GM12875 (cell line): Measurements from ENCODE around the gene MYO7B.

ENCODE experiments used
- H3K4me3 ChIP-seq: one replicate; pipeline ENCODE4 v1.5.1; 2011; ENCODE audit warnings: low read depth, low read length, control low read depth
- CTCF ChIP-seq: IDR thresholded peaks from 2 replicates; pipeline ENCODE4 v1.5.1; 2011; ENCODE audit warnings: low read depth, mild to moderate bottlenecking, control low read depth, inconsistent platforms, low read length, moderate library complexity, borderline replicate concordance; ENCODE audit not compliant: insufficient read depth

MYO7B gene

GRCh38 chr2:127562936-127563335 is 27.5 kb downstream of the MYO7B start:
- no peak for TF ChIP-seq CTCF
- no peak overlapping the region for H3K4me3 ChIP-seq

DNA sequence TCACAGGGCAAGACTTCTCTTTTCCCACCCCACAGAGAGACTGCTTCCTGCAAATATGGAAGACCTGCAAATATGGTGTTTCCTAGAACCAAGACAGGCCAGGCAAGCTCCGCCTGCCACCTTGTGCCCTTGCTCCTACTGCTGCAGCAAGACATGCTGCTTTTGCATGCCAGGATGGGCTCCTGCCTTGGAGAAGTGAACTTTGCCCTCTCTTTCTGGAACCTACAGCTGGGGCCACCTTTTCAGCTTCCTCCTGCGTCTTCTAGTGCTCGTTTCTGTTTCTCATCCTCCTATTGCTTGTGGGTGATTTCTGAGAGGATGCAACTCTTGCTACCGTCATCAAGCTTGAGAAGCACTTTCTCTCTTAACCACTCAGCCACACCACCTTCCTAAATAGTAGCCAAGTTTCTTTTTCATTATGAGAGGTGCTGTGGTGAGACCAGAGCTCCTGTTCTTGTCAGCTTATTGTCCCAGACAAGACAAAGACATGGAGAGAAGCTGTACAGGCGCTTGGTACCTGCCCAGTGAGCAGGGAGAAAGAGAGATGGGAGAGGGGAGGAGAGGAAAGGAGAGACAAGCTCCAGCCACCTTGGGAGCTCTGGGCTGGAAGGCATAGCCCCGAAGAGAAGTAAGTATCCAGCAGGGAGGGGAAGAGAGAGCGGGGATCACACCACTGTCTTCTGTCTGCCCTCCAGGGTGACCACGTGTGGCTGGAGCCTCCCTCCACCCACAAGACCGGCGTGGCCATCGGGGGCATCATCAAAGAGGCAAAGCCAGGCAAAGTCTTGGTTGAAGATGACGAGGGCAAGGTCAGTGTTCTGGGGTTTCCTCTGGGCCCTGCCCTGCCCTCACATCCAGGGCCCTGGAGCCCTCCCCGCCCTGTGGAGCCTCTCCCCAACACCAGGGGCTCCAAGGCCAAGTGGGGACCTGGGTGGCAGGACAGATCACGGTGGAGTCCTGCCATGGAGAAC is 28.3 kb downstream of the MYO7B start:
- no peak for TF ChIP-seq CTCF

DNA sequence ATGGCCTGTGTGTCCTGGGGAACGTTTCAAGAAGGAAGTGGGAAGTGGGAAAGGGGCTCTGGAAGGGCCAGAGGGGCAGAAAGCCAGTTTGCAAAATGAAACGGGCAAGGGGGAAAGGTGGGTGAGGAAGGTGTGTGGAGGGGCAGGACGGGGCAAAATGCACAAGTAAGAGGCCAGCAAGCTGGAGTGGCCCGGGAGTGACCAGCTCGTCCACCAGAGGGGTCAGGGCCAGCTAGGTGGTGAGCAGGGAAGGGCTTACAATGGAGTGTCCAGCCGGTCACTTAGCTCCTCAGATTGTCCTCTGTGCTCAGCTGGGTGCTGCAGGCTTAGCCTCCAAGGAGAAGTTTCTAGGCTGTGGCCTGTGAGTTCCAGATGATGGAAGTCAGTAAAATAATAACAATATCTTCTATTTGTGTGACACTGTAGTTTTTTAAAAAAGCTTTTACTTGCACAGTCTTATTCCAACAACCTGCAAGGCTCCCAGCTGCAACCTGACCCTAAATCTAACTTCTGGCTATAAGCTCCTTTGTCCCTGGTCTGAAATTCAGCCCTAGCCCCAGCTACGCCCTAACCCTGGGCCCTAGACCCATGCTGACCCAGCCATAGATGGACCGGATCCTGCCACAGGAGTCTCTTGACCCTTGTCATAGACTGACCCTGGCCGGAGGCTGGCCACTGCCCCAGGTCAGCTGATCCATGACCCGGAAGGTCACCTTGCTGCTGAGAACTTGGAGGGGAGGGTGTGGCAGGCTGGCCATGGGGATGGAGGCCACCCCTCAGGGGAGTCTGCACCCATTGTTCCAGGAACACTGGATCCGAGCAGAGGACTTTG is 29.2 kb downstream of the MYO7B start:
- H3K4me3 ChIP-seq: peak overlapping the region; percentile 43
- no peak for TF ChIP-seq CTCF

More for the DNA sequence above, 28.3 kb downstream of the MYO7B start:
- peak overlapping the region; percentile 43 for H3K4me3 ChIP-seq

GRCh38 chr2:127565261-127566138 is 30.0 kb downstream of the MYO7B start:
- H3K4me3 ChIP-seq: no peak overlapping the region
- TF ChIP-seq CTCF: no peak

- no peak overlapping the region for H3K4me3 ChIP-seq
- no peak for TF ChIP-seq CTCF
Observed at GRCh38 chr2:127566139-127566417, 30.6 kb downstream of the MYO7B start.

- no peak overlapping the region for H3K4me3 ChIP-seq
- no peak for TF ChIP-seq CTCF
Observed at GRCh38 chr2:127566576-127566975, 31.1 kb downstream of the MYO7B start.
